ENCODE data around the gene SLC39A7. TPM values are rescaled to one million over a fixed set of nuclear protein-coding genes. Genes with fewer than 3 reads are reported as not detected.

SLC39A7 gene
- total RNA-seq, 2 donors from 2014 or later = 123 to 163 TPM

DNA sequence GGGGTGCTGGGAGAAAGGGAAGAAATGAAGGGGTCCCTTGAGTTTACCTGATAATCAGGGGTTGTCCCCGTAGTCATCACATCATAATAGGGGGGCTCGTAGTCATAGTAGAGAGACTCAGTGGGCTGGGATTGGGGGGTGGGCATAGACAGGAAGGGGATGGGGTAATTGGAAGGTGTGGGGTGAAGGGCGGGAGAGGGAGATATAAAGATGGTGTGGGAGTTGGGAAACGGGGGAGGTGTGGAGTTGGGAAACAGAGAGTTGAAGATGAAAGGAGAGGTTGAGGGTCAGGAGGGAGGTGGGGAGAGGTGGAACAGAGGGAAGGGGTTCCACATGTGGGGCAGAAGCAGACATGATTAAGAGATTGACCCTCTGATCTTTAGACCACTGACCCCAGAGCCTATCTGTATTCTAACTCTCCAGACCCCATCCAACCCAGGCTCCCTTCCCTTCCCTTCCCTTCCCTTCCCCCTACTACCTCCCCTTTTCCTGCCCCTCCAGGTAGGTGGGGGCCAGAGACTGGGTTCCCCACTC, 14.9 kb upstream of the SLC39A7 start:
- Histone ChIP-seq H3K9ac (ENCODE audit: extremely low read depth, low read length, poor library complexity, severe bottlenecking) (no peak overlapping the region), H3K27ac (ENCODE audit: low read depth, low read length) (no peak overlapping the region), H3K36me3 (ENCODE audit: control insufficient read depth, insufficient read depth, low read length) (no peaks in the 10 kb centered on the region), H3K9me3 (ENCODE audit: control insufficient read depth, low read length) (peaks cover 4% of the 10 kb centered on the region), H3K27me3 (ENCODE audit: control insufficient read depth, insufficient read depth, low read length, poor library complexity, severe bottlenecking) (peaks cover 38% of the 10 kb centered on the region), H3K4me3 (ENCODE audit: low read length) (no peak overlapping the region), H3K4me1 (ENCODE audit: control insufficient read depth, insufficient read depth, low read length) (no peaks in the 10 kb centered on the region)
- TF ChIP-seq, protein P1, sequence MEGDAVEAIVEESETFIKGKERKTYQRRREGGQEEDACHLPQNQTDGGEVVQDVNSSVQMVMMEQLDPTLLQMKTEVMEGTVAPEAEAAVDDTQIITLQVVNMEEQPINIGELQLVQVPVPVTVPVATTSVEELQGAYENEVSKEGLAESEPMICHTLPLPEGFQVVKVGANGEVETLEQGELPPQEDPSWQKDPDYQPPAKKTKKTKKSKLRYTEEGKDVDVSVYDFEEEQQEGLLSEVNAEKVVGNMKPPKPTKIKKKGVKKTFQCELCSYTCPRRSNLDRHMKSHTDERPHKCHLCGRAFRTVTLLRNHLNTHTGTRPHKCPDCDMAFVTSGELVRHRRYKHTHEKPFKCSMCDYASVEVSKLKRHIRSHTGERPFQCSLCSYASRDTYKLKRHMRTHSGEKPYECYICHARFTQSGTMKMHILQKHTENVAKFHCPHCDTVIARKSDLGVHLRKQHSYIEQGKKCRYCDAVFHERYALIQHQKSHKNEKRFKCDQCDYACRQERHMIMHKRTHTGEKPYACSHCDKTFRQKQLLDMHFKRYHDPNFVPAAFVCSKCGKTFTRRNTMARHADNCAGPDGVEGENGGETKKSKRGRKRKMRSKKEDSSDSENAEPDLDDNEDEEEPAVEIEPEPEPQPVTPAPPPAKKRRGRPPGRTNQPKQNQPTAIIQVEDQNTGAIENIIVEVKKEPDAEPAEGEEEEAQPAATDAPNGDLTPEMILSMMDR (conservative IDR thresholded peaks at IDR 0.05) = no peak
- Mint-ChIP-seq H3K36me3 (ENCODE audit: low read depth) (no peaks in the 10 kb centered on the region), H3K27me3 (ENCODE audit: insufficient read depth) (peaks cover 55% of the 10 kb centered on the region), H3K4me3 (no peak overlapping the region), H3K27ac (no peak overlapping the region), H3K4me1 (no peaks in the 10 kb centered on the region), H3K9me3 (no peaks in the 10 kb centered on the region)
- 63 to 73% methylated on average over 2 to 4 of the region's 4 CpGs for WGBS, 2 experiments (ENCODE audit: insufficient coverage in 1 of 2, insufficient read length in 1 of 2)
- no peak for DNase-seq

DNA sequence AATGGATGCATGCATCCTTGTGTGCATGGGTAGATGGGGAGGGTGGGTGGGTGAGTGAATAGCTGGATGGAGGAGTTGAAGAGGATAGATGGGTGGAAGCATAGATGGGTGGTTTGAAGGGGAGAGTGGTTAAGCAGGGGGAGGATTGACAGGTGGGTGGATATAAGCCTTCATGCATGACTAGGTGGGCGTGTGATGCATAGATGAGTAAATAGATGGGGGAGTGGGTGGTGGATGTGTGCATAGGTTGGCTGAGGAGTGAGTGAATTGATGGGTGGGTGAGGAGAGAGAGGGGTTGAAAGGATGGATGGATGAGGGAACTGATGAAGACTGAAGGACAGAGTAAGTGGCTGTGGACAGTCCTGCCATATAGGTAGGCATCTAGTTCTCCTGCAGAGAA, 12.9 kb upstream of the SLC39A7 start:
- H3K4me1 ChIP-seq (ENCODE audit: control insufficient read depth, insufficient read depth, low read length) = peaks cover 4% of the 10 kb centered on the region
- H3K27me3 Mint-ChIP-seq (ENCODE audit: insufficient read depth) = peaks cover 69% of the 10 kb centered on the region
- H3K36me3 Mint-ChIP-seq (ENCODE audit: low read depth) = no peaks in the 10 kb centered on the region
- H3K9ac ChIP-seq (ENCODE audit: extremely low read depth, low read length, poor library complexity, severe bottlenecking) = no peak overlapping the region
- no peak overlapping the region for H3K4me3 Mint-ChIP-seq
- H3K36me3 ChIP-seq (ENCODE audit: control insufficient read depth, insufficient read depth, low read length) = no peaks in the 10 kb centered on the region
- no peak overlapping the region for H3K4me3 ChIP-seq (ENCODE audit: low read length)
- DNase-seq = no peak
- H3K27me3 ChIP-seq (ENCODE audit: control insufficient read depth, insufficient read depth, low read length, poor library complexity, severe bottlenecking) = peaks cover 59% of the 10 kb centered on the region
- peaks cover 9% of the 10 kb centered on the region for H3K4me1 Mint-ChIP-seq
- no peak overlapping the region for H3K27ac ChIP-seq (ENCODE audit: low read depth, low read length)
- no peaks in the 10 kb centered on the region for H3K9me3 Mint-ChIP-seq
- no peak overlapping the region for H3K27ac Mint-ChIP-seq
- peaks cover 4% of the 10 kb centered on the region for H3K9me3 ChIP-seq (ENCODE audit: control insufficient read depth, low read length)
- WGBS, 2 experiments (ENCODE audit: insufficient coverage in 1 of 2, insufficient read length in 1 of 2) = 84 to 100% methylated on average over 1 of the region's 1 CpG
- TF ChIP-seq, protein P1 (conservative IDR thresholded peaks at IDR 0.05) = no peak

DNA sequence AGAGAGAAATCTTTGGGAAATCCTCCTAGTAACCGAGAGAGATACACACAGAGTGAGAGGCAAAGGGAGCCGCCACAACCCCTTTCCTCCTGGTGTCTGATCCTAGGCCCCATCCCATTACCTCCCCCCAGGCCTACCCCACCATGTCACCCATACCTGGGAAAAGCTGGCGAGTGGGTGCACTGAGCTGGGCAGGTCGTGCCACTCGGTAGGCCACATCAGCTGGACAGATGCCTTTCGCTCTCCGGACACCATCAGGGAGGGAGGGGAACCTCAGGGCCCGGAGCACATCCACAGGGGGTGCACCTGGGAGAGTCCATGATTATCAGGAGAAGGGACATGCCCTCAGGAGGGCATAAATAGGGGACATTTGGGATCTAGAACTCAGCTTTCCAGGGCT, 11.5 kb upstream of the SLC39A7 start:
- Mint-ChIP-seq H3K27me3 (ENCODE audit: insufficient read depth) (peaks cover 71% of the 10 kb centered on the region), H3K36me3 (ENCODE audit: low read depth) (peaks cover 4% of the 10 kb centered on the region), H3K27ac (no peak overlapping the region), H3K4me3 (no peak overlapping the region), H3K4me1 (peaks cover 11% of the 10 kb centered on the region), H3K9me3 (no peaks in the 10 kb centered on the region)
- Histone ChIP-seq H3K4me1 (ENCODE audit: control insufficient read depth, insufficient read depth, low read length) (peaks cover 4% of the 10 kb centered on the region), H3K9ac (ENCODE audit: extremely low read depth, low read length, poor library complexity, severe bottlenecking) (no peak overlapping the region), H3K27ac (ENCODE audit: low read depth, low read length) (no peak overlapping the region), H3K4me3 (ENCODE audit: low read length) (no peak overlapping the region), H3K36me3 (ENCODE audit: control insufficient read depth, insufficient read depth, low read length) (peaks cover under 1% of the 10 kb centered on the region), H3K9me3 (ENCODE audit: control insufficient read depth, low read length) (no peaks in the 10 kb centered on the region), H3K27me3 (ENCODE audit: control insufficient read depth, insufficient read depth, low read length, poor library complexity, severe bottlenecking) (peaks cover 62% of the 10 kb centered on the region)
- WGBS, 2 experiments (ENCODE audit: insufficient coverage in 1 of 2, insufficient read length in 1 of 2) = 79 to 92% methylated on average over 2 to 8 of the region's 8 CpGs
- TF ChIP-seq, protein P1 (conservative IDR thresholded peaks at IDR 0.05) = no peak
- DNase-seq = no peak

All from endodermal cell (in vitro differentiated cells).